Nephron progenitor cell (in vitro differentiated cells): ENCODE measurements around the gene LRRC32.

Experiments used
- DNase-seq: peaks from one replicate; pipeline ENCODE4 v3.0.0; 2021
- H3K27ac Mint-ChIP-seq: 2 replicates; pipeline ENCODE4 v1.8.0; 2021; ENCODE audit warnings: mild to moderate bottlenecking, moderate library complexity, mixed read lengths
- H3K27me3 Mint-ChIP-seq: 2 replicates; pipeline ENCODE4 v1.8.0; 2021; ENCODE audit warnings: mild to moderate bottlenecking, low read depth, mixed read lengths; ENCODE audit not compliant: poor library complexity
- H3K36me3 Mint-ChIP-seq: 2 replicates; pipeline ENCODE4 v1.8.0; 2021; ENCODE audit warnings: low read depth, mixed read lengths
- H3K4me1 Mint-ChIP-seq: 2 replicates; pipeline ENCODE4 v1.8.0; 2021; ENCODE audit warnings: mixed read lengths
- H3K4me3 Mint-ChIP-seq: 2 replicates; pipeline ENCODE4 v1.8.0; 2021; ENCODE audit warnings: mild to moderate bottlenecking, moderate library complexity, mixed read lengths
- H3K9me3 Mint-ChIP-seq: 2 replicates; pipeline ENCODE4 v1.8.0; 2021; ENCODE audit warnings: mild to moderate bottlenecking, moderate library complexity, mixed read lengths
- CTCF ChIP-seq: fragments of 200-600 bp; sonication (generic); IDR thresholded peaks from 2 replicates; pipeline ENCODE4 v1.5.0; 2021; ENCODE audit warnings: antibody characterized with exemption

The LRRC32 gene

GRCh38 chr11:76630600-76631281 is 39.8 kb downstream of the LRRC32 start:
- Mint-ChIP-seq H3K27me3 (peaks cover 2% of the 10 kb centered on the region), H3K27ac (no peak overlapping the region), H3K4me3 (no peak overlapping the region), H3K4me1 (peaks cover 19% of the 10 kb centered on the region), H3K9me3 (peaks cover under 1% of the 10 kb centered on the region), H3K36me3 (no peaks in the 10 kb centered on the region)
- TF ChIP-seq CTCF: no peak
- DNase-seq: no peak

DNA sequence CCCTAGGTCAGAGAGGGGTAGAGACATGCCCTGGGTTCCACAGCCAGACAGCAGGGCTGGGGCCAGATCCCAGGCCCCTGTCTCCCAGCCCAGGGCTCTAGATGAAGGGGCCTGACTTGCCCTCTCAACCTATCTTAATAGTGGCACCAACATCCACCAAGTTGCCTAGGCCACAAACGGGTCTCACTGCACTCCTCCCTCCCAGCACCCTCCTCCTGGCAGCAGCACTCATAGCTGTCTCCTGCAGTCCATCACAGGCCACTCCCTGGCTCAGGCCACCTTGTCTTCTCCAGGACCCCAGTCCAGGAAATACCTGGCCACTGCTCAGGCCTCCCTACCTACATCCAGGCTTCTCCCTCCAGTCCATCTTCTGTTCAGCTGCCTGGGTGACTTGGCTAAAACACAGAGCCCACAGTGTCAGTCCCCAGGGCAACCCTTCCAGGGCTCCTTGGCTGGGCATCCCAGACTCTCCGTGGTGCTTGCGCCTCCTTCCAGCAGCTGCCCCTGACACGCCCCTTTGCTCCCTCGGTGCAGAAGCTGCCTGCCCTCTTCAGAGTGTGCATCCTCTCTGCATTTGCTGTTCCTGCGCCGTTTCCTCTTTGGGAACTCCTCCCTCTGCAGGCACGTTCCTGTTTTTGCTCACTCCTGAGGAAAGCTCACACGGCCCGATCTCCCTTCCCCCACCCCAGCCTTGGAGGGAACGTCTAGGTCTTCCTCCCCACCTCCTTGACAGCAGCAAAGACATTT is 40.5 kb downstream of the LRRC32 start:
- no peak for TF ChIP-seq CTCF
- no peak overlapping the region for H3K4me3 Mint-ChIP-seq
- H3K9me3 Mint-ChIP-seq: peaks cover 4% of the 10 kb centered on the region
- DNase-seq: no peak
- no peak overlapping the region for H3K27ac Mint-ChIP-seq
- H3K36me3 Mint-ChIP-seq: no peaks in the 10 kb centered on the region
- H3K4me1 Mint-ChIP-seq: peaks cover 13% of the 10 kb centered on the region
- peaks cover 3% of the 10 kb centered on the region for H3K27me3 Mint-ChIP-seq

DNA sequence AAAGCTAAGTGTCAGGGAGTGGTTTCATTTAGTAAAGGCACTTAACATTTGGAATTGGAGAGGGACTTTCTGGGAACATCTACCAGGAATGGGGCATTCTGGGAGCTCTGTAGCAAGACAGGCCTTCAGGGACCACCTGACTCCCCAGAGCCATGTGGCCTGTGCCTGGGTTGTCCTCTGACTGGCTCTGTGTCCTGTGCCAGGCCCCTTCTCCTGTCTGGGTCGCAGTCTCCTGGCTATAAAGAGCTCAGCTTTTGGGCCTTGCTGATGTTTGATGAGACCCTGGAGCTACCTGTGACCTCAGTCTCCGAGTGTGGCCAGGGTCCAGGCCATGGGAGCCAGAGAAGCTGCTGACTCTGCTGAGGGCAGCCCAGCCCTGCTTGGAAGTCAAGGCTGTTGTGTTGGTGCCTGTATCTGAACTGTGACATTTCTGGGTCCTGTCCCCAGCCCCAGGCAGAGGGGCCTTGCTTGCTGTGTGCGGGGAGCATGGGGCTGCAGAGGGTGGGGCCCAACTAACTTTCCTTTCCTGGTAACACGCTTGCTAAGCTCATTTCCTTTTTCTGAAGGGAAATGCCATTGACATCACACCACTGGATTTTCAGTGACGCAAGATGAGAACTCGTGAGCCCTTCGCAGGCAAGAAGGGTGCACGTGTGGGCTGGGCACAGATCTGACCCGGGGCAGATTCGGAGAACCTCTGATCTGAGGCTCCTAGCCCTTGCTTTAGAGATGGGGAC is 41.3 kb downstream of the LRRC32 start:
- H3K4me1 Mint-ChIP-seq: peaks cover 13% of the 10 kb centered on the region
- DNase-seq: no peak
- H3K27ac Mint-ChIP-seq: no peak overlapping the region
- peaks cover 4% of the 10 kb centered on the region for H3K9me3 Mint-ChIP-seq
- no peak overlapping the region for H3K4me3 Mint-ChIP-seq
- TF ChIP-seq CTCF: no peak
- H3K36me3 Mint-ChIP-seq: no peaks in the 10 kb centered on the region
- H3K27me3 Mint-ChIP-seq: peaks cover 8% of the 10 kb centered on the region

GRCh38 chr11:76628408-76628947 is 42.1 kb downstream of the LRRC32 start:
- H3K4me3 Mint-ChIP-seq: no peak overlapping the region
- H3K9me3 Mint-ChIP-seq: peaks cover 4% of the 10 kb centered on the region
- peaks cover 8% of the 10 kb centered on the region for H3K27me3 Mint-ChIP-seq
- H3K4me1 Mint-ChIP-seq: peaks cover 13% of the 10 kb centered on the region
- no peak overlapping the region for H3K27ac Mint-ChIP-seq
- no peaks in the 10 kb centered on the region for H3K36me3 Mint-ChIP-seq
- no peak for TF ChIP-seq CTCF
- DNase-seq: no peak

GRCh38 chr11:76627606-76628005 is 42.9 kb downstream of the LRRC32 start:
- no peak for TF ChIP-seq CTCF
- no peaks in the 10 kb centered on the region for H3K36me3 Mint-ChIP-seq

More at GRCh38 chr11:76627606-76628005, 42.9 kb downstream of the LRRC32 start:
- no peak overlapping the region for H3K27ac Mint-ChIP-seq
- H3K4me3 Mint-ChIP-seq: no peak overlapping the region
- H3K27me3 Mint-ChIP-seq: peaks cover 11% of the 10 kb centered on the region
- peaks cover 4% of the 10 kb centered on the region for H3K9me3 Mint-ChIP-seq
- peaks cover 20% of the 10 kb centered on the region for H3K4me1 Mint-ChIP-seq
- no peak for DNase-seq
